ENCODE results near the gene CCNB3.

The CCNB3 gene

DNA sequence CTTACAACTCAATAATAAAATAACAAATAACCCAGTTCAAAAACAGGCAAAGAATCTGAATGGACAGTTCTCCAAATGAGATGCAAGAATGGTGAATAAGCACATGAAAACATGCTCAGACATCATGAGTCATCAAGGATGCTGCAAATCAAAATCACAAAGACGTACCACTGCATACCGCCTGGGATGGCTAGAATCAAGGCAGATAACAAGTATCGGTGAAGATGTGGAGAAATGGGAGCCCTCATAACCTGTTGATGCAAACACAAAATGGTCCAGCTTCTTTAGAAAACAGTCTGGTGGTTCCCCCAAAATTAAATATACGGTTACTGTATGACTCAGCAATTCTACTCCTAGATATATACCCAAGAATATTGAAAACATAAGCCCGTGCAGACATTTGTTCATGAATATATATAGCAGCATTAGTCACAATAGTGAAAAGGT, 36.3 kb upstream of the CCNB3 start:
- DNase-seq, result no peak
- Histone ChIP-seq H3K9me3 (no peaks in the 10 kb centered on the region), H3K27me3 (no peaks in the 10 kb centered on the region), H3K4me1 (no peaks in the 10 kb centered on the region), H3K4me3 (ENCODE audit: low read depth, low read length) (no peak overlapping the region), H3K36me3 (no peaks in the 10 kb centered on the region)
- TF ChIP-seq CTCF (IDR thresholded peaks at IDR 0.05; ENCODE audit: low read depth, low read length), result no peak

GRCh38 chrX:50169717-50170116, 34.8 kb upstream of the CCNB3 start:
- no peak for TF ChIP-seq CTCF (IDR thresholded peaks at IDR 0.05; ENCODE audit: low read depth, low read length)
- no peaks in the 10 kb centered on the region for H3K36me3 ChIP-seq
- no peaks in the 10 kb centered on the region for H3K4me1 ChIP-seq
- no peak for DNase-seq
- H3K27me3 ChIP-seq, result no peaks in the 10 kb centered on the region
- no peak overlapping the region for H3K4me3 ChIP-seq (ENCODE audit: low read depth, low read length)
- no peaks in the 10 kb centered on the region for H3K9me3 ChIP-seq

- H3K27me3 ChIP-seq, result no peaks in the 10 kb centered on the region
- no peaks in the 10 kb centered on the region for H3K36me3 ChIP-seq
- DNase-seq, result peak; percentile 43
Observed at GRCh38 chrX:50180073-50180940, 24.3 kb upstream of the CCNB3 start.

GRCh38 chrX:50183891-50184290, 20.7 kb upstream of the CCNB3 start:
- Histone ChIP-seq H3K4me1 (no peaks in the 10 kb centered on the region), H3K27me3 (no peaks in the 10 kb centered on the region), H3K4me3 (ENCODE audit: low read depth, low read length) (no peak overlapping the region), H3K9me3 (no peaks in the 10 kb centered on the region), H3K36me3 (no peaks in the 10 kb centered on the region)
- no peak for TF ChIP-seq CTCF (IDR thresholded peaks at IDR 0.05; ENCODE audit: low read depth, low read length)
- no peak for DNase-seq

More at GRCh38 chrX:50180073-50180940, 24.3 kb upstream of the CCNB3 start:
- Histone ChIP-seq H3K4me3 (ENCODE audit: low read depth, low read length) (no peak overlapping the region), H3K9me3 (no peaks in the 10 kb centered on the region), H3K4me1 (no peaks in the 10 kb centered on the region)
- no peak for TF ChIP-seq CTCF (IDR thresholded peaks at IDR 0.05; ENCODE audit: low read depth, low read length)

GRCh38 chrX:50188859-50189600, 15.5 kb upstream of the CCNB3 start:
- Histone ChIP-seq H3K4me3 (ENCODE audit: low read depth, low read length) (no peak overlapping the region), H3K9me3 (no peaks in the 10 kb centered on the region), H3K4me1 (no peaks in the 10 kb centered on the region), H3K36me3 (no peaks in the 10 kb centered on the region), H3K27me3 (no peaks in the 10 kb centered on the region)
- DNase-seq, result no peak
- TF ChIP-seq CTCF (IDR thresholded peaks at IDR 0.05; ENCODE audit: low read depth, low read length), result no peak

DNA sequence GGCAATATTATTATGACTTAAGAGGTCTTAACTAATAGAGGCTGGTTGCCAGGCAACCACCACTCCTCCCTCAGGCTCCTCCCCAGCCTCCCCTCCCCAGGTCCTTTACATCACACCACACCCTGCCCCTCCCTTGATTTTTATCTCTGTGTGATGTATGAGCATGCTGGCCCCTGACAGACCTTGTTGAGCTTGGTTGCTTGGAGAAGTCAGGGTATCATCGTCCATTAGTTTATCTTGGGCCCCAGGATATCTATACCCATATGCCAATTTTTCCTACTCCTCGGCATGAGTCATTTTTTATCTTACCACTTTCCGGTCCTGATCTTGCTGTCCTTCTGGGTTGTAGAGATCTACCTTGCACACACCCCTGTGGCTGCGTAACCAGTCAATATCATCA, 6.2 kb upstream of the CCNB3 start:
- Histone ChIP-seq H3K27me3 (no peaks in the 10 kb centered on the region), H3K36me3 (no peaks in the 10 kb centered on the region)

More for the DNA sequence above, 6.2 kb upstream of the CCNB3 start:
- no peak overlapping the region for H3K4me3 ChIP-seq (ENCODE audit: low read depth, low read length)
- no peak for TF ChIP-seq CTCF (IDR thresholded peaks at IDR 0.05; ENCODE audit: low read depth, low read length)
- no peaks in the 10 kb centered on the region for H3K9me3 ChIP-seq
- peaks cover 14% of the 10 kb centered on the region for H3K4me1 ChIP-seq
- peak; percentile 69 for DNase-seq
